IPS-15b (cell line): ENCODE data around the gene HACD1.

Experiments used
- H3K27me3 ChIP-seq: one replicate; pipeline ENCODE4 v1.6.1; 2013; ENCODE audit warnings: low read length; ENCODE audit not compliant: control insufficient read depth, insufficient read depth
- H3K36me3 ChIP-seq: one replicate; pipeline ENCODE4 v1.6.1; 2013; ENCODE audit warnings: low read length; ENCODE audit not compliant: control insufficient read depth, insufficient read depth
- H3K4me1 ChIP-seq: one replicate; pipeline ENCODE4 v1.6.1; 2013; ENCODE audit warnings: mild to moderate bottlenecking, low read length; ENCODE audit not compliant: control insufficient read depth, insufficient read depth
- H3K4me3 ChIP-seq: one replicate; pipeline ENCODE4 v1.5.1; 2013; ENCODE audit warnings: low read depth, low read length
- H3K9ac ChIP-seq: one replicate; pipeline ENCODE4 v1.6.1; 2013; ENCODE audit warnings: low read depth, mild to moderate bottlenecking, low read length
- H3K9me3 ChIP-seq: one replicate; pipeline ENCODE4 v1.6.1; 2013; ENCODE audit warnings: mild to moderate bottlenecking, low read length; ENCODE audit not compliant: control insufficient read depth, insufficient read depth

HACD1 gene

DNA sequence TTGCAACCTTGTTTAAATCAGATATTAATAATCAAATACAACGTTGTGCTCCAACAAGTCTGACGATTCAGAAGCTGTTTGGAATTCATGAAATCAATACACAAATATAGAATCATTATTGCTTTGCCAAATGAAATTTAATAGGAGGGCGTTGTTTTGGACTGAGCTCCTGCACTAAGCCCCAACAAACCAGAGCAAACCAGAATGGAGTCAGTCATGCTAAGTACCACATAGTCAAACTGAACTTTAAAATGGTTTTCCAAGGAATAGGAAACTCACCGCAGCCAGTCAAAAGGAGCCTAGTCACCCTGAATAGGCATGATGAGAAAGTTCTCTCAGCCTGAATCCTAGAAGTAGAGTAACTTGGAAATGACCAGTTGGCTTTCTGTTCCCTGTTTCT, 53.7 kb downstream of the HACD1 start:
- no peaks in the 10 kb centered on the region for H3K9me3 ChIP-seq
- no peak overlapping the region for H3K9ac ChIP-seq
- no peak overlapping the region for H3K4me3 ChIP-seq
- peaks cover 17% of the 10 kb centered on the region for H3K4me1 ChIP-seq
- H3K36me3 ChIP-seq: no peaks in the 10 kb centered on the region
- no peaks in the 10 kb centered on the region for H3K27me3 ChIP-seq

DNA sequence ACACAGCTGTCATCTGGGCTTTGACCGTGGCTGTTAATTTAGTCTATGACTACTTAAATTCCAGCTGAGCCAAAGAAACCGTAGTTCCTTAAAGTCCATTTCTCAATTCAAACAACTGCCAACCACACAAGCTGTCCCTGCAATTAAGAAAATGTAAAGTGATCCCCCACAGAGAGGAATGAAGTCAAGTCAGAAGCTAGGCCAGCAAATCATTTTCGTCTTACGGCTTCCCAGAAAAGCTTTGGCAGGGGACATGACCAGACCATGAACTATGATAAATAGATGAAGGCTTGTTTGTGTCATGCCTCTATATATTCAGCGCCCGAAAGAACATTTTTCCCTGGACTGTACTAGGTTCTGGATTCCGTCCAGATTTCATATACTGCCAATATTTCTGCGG, 54.6 kb downstream of the HACD1 start:
- H3K27me3 ChIP-seq: no peaks in the 10 kb centered on the region
- no peak overlapping the region for H3K4me3 ChIP-seq
- H3K9me3 ChIP-seq: no peaks in the 10 kb centered on the region
- no peaks in the 10 kb centered on the region for H3K36me3 ChIP-seq
- H3K4me1 ChIP-seq: peaks cover 17% of the 10 kb centered on the region
- no peak overlapping the region for H3K9ac ChIP-seq

DNA sequence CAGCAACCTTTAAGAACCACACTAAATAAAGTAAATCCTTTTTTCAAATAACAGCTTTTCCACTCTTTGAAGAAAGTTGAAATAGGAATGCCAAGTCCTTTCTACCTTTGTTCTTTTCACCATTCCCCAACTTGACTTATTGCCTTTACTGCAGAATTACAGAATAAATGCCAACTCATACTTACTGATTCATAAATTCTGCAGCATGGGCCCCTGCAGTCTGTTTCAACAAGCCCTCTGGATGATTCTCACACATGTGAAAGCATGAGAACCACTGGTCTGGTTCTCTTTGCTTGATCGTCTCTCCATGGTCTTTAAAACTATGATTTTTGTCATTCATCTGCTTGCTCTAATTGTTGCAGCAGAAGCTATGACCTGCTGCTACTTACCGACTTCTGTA, 56.1 kb downstream of the HACD1 start:
- Histone ChIP-seq H3K36me3 (no peaks in the 10 kb centered on the region), H3K9ac (no peak overlapping the region), H3K4me3 (no peak overlapping the region), H3K4me1 (peaks cover 17% of the 10 kb centered on the region), H3K27me3 (no peaks in the 10 kb centered on the region), H3K9me3 (no peaks in the 10 kb centered on the region)

DNA sequence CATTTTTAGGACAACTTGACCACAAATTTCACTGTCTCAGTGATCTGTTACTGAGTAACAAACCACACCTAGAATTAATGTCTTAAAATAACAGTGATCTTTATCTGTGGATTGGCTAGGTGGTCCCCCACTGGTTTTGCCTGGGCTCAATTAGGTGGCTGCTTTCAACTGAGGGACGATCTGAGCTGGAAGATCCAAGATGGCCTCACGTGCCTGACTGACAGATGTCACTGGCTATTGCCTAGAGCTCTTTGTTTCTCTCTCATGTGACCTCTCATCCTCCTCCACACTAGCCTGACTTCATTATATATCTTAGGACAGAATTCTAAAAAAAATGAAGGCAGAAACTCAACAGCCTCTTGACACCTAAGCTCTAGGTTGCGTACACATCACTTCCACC, 59.7 kb downstream of the HACD1 start:
- Histone ChIP-seq H3K4me3 (no peak overlapping the region), H3K9ac (no peak overlapping the region), H3K36me3 (no peaks in the 10 kb centered on the region), H3K4me1 (peaks cover 9% of the 10 kb centered on the region), H3K27me3 (no peaks in the 10 kb centered on the region), H3K9me3 (no peaks in the 10 kb centered on the region)

DNA sequence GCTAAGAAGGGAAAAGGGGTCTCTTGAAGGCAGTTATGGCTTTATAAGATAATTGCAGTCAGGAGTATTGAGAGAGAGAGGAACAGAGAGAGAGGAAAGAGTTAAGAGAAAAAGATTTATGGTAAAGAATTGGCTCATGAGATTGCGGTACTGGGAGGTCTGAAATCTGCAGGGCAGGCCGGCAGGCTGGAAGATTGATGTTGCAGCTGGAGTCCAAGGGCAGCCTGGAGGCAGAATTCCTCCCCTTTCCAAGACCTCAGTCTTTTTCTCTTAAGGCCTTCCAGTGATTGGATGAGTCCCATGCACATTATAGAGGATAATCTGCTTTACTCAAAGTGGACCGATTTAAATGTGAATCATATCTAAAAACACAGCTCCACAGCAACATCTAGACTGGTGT, 68.4 kb downstream of the HACD1 start:
- H3K4me1 ChIP-seq: no peaks in the 10 kb centered on the region
- no peak overlapping the region for H3K9ac ChIP-seq
- H3K4me3 ChIP-seq: no peak overlapping the region
- H3K36me3 ChIP-seq: no peaks in the 10 kb centered on the region
- H3K27me3 ChIP-seq: no peaks in the 10 kb centered on the region
- H3K9me3 ChIP-seq: no peaks in the 10 kb centered on the region

DNA sequence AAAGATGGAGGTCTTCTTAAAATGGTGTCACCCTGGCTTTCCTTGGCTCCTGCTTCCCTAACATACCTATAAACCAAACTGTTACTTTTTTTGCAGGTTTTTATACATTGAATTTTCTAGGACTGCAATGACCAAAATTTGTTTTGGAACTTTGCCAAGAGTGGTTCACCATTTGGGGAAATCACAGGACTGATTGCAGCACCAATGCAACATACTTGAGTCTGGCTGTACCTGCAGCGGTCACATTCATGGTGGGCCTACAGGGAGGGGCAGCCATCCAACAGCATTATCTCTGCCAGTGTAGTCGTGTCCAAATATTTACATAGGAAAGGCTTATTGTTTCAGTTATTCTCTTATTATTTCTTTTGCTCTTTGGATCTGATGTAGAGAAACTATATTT, 69.0 kb downstream of the HACD1 start:
- H3K9me3 ChIP-seq: peaks cover 3% of the 10 kb centered on the region
- H3K27me3 ChIP-seq: no peaks in the 10 kb centered on the region
- H3K4me1 ChIP-seq: no peaks in the 10 kb centered on the region
- no peaks in the 10 kb centered on the region for H3K36me3 ChIP-seq
- no peak overlapping the region for H3K4me3 ChIP-seq
- H3K9ac ChIP-seq: no peak overlapping the region

DNA sequence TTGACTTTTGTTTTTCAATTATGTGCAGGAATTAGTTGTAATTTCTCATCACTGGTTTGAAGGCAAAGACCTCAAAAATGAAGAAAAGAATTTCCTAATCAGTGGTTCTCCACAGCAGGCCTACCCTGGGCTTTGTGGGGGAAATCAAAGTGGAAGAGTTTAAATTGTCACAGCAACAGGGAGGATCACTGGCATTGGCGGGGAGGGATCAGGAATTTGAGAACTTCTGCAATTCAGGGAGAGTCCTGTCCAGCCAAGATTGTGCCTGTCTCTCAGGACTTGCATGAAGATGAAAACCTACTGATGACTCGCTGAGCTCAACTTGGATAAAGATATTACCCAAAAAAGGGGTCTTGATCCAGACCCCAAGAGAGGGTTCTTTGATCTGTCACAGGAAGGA, 70.1 kb downstream of the HACD1 start:
- Histone ChIP-seq H3K27me3 (no peaks in the 10 kb centered on the region), H3K4me1 (no peaks in the 10 kb centered on the region), H3K9ac (no peak overlapping the region), H3K4me3 (no peak overlapping the region), H3K36me3 (no peaks in the 10 kb centered on the region), H3K9me3 (peaks cover 3% of the 10 kb centered on the region)

DNA sequence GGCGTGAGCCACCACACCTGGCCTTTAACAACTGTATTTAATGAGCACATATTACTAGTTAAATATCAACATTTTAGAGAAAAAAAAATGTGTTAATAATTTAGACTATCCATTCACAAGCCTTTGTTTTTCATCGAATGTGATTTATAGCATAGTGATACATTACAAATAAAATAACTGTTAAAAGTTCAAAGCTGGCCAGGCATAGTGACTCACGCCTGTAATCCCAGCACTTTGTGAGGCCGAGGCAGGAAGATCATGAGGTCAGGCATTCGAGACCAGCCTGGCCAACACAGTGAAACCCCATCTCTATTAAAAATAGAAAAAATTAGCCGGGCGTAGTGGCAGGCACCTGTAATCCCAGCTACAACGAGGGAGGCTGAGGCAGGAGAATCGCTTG, 72.7 kb downstream of the HACD1 start:
- Histone ChIP-seq H3K9ac (no peak overlapping the region), H3K27me3 (no peaks in the 10 kb centered on the region), H3K36me3 (no peaks in the 10 kb centered on the region), H3K9me3 (peaks cover 3% of the 10 kb centered on the region), H3K4me3 (no peak overlapping the region), H3K4me1 (no peaks in the 10 kb centered on the region)
